Left cardiac atrium (tissue), 4 donors: ENCODE data around the gene PRH1. TPM values are rescaled to one million over a fixed set of nuclear protein-coding genes. Genes with fewer than 3 reads are reported as not detected.

Source experiments
- ATAC-seq, 2 donors: fragments of 200-7000 bp; cut with Tn5 transposase; one replicate each; pipeline ENCODE4 v1.9.1; 2020; ENCODE audit warnings: mild to moderate bottlenecking in 2 of 2, moderate library complexity in 2 of 2
- DNase-seq: peaks from one replicate; pipeline ENCODE4 v3.0.0-alpha.2; 2020
- intact Hi-C, 2 donors: fragments of 100-400 bp; cut with DNase I; formaldehyde crosslinking; loops; one replicate each; pipeline versions ENCODE4 v1.14.1 to v1.15.1; 2022 to 2023
- total RNA-seq, 2 donors: library from RNA; stranded (reverse); fragmentation: NEBNext Ultra II Directional; extraction: Animal tissue kit (Norgen Biotek cat#: 25700); gene quantifications; one replicate each; pipeline ENCODE4 v1.2.1, GENCODE V29; 2021
- donor health status: DM: no; HTN: yes; CAD: no.
- donor health status: DM: no; HTN: yes; CAD: no; lungs with severe emphysema.
- donor health status: DM: yes; HTN: yes; CAD: no.
- donor health status: Dilated cardiomyopathy.

Gene PRH1
- total RNA-seq, 2 donors from 2014 or later: 3.2 to 9.1 TPM

DNA sequence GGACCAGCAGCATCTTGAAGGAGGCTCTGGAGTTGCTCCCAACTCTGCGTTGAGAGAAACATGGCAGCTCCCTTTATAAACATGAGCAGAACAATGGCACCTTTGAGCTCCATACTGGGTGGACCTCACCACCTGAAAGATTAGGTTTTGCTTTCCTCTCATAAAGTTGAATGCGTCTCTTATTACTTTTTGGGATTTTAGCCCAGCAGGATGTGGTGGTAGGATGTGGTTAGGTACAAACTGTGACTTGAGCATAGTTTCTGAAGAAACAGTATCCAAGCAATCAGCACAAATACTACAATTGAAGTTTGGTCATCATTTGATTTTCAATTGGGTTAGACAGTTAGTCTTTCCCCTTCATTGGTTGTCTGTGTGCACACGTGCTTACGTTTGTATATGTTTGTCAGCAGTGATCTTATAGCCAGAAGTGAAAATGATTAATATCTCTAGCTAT is 34.6 kb downstream of the PRH1 start, which contains the start of gene PRR4:
Gene PRR4 (minus strand): TSS at position 51 of the 454 bp plus-strand sequence. CDS start 38 bp downstream, at position 13.
- ATAC-seq (no peak), DNase-seq (no peak)
- intact Hi-C loops: no loop called here

- DNase-seq: no peak
- ATAC-seq: no peak
- intact Hi-C loops: no loop called here
These were observed 36.3 kb downstream of the PRH1 start for GRCh38 chr12:10847744-10848143.

DNA sequence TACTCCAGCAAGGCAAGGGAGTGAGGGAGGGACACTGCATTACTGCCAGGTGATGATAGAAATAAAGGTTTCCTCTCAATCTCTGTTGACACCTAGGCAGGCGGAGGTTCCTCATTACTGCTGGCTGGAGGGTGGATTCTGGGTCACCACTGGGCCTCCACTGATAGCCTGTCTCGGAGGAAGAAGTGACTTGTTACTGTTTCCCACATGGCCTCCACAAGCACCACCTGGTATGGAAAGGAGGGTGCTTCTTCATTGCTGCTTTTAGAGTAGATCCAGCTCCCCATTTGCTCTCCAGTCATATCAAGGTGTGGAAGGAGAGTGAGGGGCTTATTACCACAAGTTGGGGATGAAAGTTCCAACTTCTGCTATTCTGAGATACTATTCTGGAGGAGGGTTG is 41.2 kb downstream of the PRH1 start:
- intact Hi-C loops: no loop called here
- ATAC-seq (no peak), DNase-seq (no peak)

GRCh38 chr12:10838461-10838860 is 45.6 kb downstream of the PRH1 start:
- ATAC-seq (no peak), DNase-seq (no peak)
- intact Hi-C loops: no loop called here

Other genes with a start within 250 kb of the PRH1 start
- gene STYK1, start 210.2 kb downstream of the PRH1 start, total RNA-seq: under 1 TPM in 1 of 2 donors, not detected in 1; 0.12 TPM
- gene YBX3, start 160.9 kb downstream of the PRH1 start, total RNA-seq: 100 to 1,000 TPM; 660 to 956 TPM
- gene TAS2R7, start 81.6 kb downstream of the PRH1 start, total RNA-seq: not detected
- gene TAS2R8, start 77.0 kb downstream of the PRH1 start, total RNA-seq: under 1 TPM in 1 of 2 donors, not detected in 1; 0.26 TPM
- gene TAS2R9, start 74.1 kb downstream of the PRH1 start, total RNA-seq: not detected
- gene TAS2R10, start 57.9 kb downstream of the PRH1 start, total RNA-seq: under 1 TPM in 1 of 2 donors, not detected in 1; 0.55 TPM
- gene PRR4, start 34.8 kb downstream of the PRH1 start, total RNA-seq: 1 to 10 TPM in 1 of 2 donors, under 1 TPM in 1; 0.29 to 2.0 TPM
- gene TAS2R13, start 25.3 kb upstream of the PRH1 start, total RNA-seq: under 1 TPM; 0.41 to 0.44 TPM
- gene PRH2, start 45.0 kb upstream of the PRH1 start, total RNA-seq: not detected
- under 1 TPM; 0.88 to 0.94 TPM for gene TAS2R14, start 55.0 kb upstream of the PRH1 start, total RNA-seq
- gene TAS2R50, start 102.7 kb upstream of the PRH1 start, total RNA-seq: under 1 TPM; 0.29 to 0.84 TPM
- under 1 TPM; 0.27 to 0.94 TPM for gene TAS2R20, start 114.0 kb upstream of the PRH1 start, total RNA-seq
- 1 to 10 TPM; 1.2 TPM for gene TAS2R19, start 138.4 kb upstream of the PRH1 start, total RNA-seq
- 1 to 10 TPM in 1 of 2 donors, under 1 TPM in 1; 0.68 to 1.3 TPM for gene TAS2R31, start 147.2 kb upstream of the PRH1 start, total RNA-seq
- under 1 TPM; 0.50 to 0.81 TPM for gene TAS2R46, start 178.0 kb upstream of the PRH1 start, total RNA-seq
- gene TAS2R43, start 208.1 kb upstream of the PRH1 start, total RNA-seq: not detected